Prostate gland (tissue), 2 donors: Measurements from ENCODE around the gene CSPG4.

Experiments
- CTCF ChIP-seq, 4 experiments: fragments of 200-600 bp in 2 of 4; fragments of 450-650 bp in 2 of 4; sonication (generic) in 2 of 4; IDR thresholded peaks; 1 replicate in 3 of 4; 2 replicates in 1 of 4; pipeline ENCODE4 v1.5.1; 2016 to 2019; ENCODE audit warnings: antibody characterized with exemption in 4 of 4, mild to moderate bottlenecking in 2 of 4, moderate library complexity in 2 of 4
- POLR2A ChIP-seq: fragments of 450-650 bp; IDR thresholded peaks from one replicate; pipeline ENCODE4 v1.6.1; 2016; ENCODE audit warnings: antibody characterized with exemption, mild to moderate bottlenecking

- TF ChIP-seq CTCF (IDR thresholded peaks at IDR 0.05) (no peak), POLR2A (no peak)
These were observed 23.8 kb downstream of the CSPG4 start for GRCh38 chr15:75688831-75689230.
